IMR-90 (cell line): ENCODE results near the gene ZDHHC18. TPM values are rescaled to one million over a fixed set of nuclear protein-coding genes. Genes with fewer than 3 reads are reported as not detected.
"Not testable (repeated sequence)": the region's sequence is repeated elsewhere in the genome, so short reads cannot be mapped to it uniquely, and the experiment has no call there.

Experiments
- ATAC-seq: fragments of 200-7000 bp; cut with Tn5 transposase; 2 replicates; pipeline ENCODE4 v1.9.1; 2020; ENCODE audit warnings: low read depth, mild to moderate bottlenecking, moderate library complexity
- BruUV-seq: library from RNA; stranded (reverse); fragments of 400-500 nt; replicated peaks from 2 replicates; lab custom pipeline; 2021; lab: Mats Ljungman, UMichigan
- CTCF ChIA-PET: fragments of 300-600 bp; formaldehyde crosslinking; extraction: SDS; loops from one replicate; lab custom pipeline; 2021; ENCODE audit warnings: antibody characterized with exemption; lab: Yijun Ruan, JAX
- POLR2A ChIA-PET: fragments of 300-600 bp; sonication (Branson Sonifier 250); formaldehyde crosslinking; loops from one replicate; lab custom pipeline; 2022; ENCODE audit warnings: antibody characterized with exemption; ENCODE audit not compliant: unreplicated experiment; lab: Charles Lee
- DNase-seq: peaks from one replicate; pipeline ENCODE4 v3.0.0; 2013
- H2AFZ ChIP-seq: replicated peaks from 2 replicates; pipeline ENCODE3; 2013; ENCODE audit warnings: low read length, mild to moderate bottlenecking; ENCODE audit not compliant: poor library complexity
- H2AK5ac ChIP-seq: 2 replicates; pipeline ENCODE4 v1.6.1; 2013; ENCODE audit warnings: low read depth, low read length, inconsistent platforms
- H2AK9ac ChIP-seq: replicated peaks from 2 replicates; pipeline ENCODE3; 2013; ENCODE audit warnings: mild to moderate bottlenecking, low read depth, low read length, moderate library complexity; ENCODE audit not compliant: poor library complexity
- H2BK120ac ChIP-seq: 2 replicates; pipeline ENCODE4 v1.6.1; 2013; ENCODE audit warnings: low read depth, low read length, inconsistent platforms
- H2BK15ac ChIP-seq: 3 replicates; pipeline ENCODE4 v1.6.1; 2013; ENCODE audit warnings: low read depth, low read length, inconsistent platforms
- H2BK20ac ChIP-seq: 2 replicates; pipeline ENCODE4 v1.6.1; 2013; ENCODE audit warnings: low read depth, mild to moderate bottlenecking, inconsistent platforms, low read length, moderate library complexity
- H2BK5ac ChIP-seq: 2 replicates; pipeline ENCODE4 v1.6.1; 2013; ENCODE audit warnings: mild to moderate bottlenecking, low read depth, low read length, inconsistent platforms; ENCODE audit not compliant: poor library complexity, severe bottlenecking
- H3K14ac ChIP-seq: replicated peaks from 2 replicates; pipeline ENCODE4 v1.6.1; 2013; ENCODE audit warnings: low read depth, low read length, inconsistent platforms
- H3K18ac ChIP-seq: 2 replicates; pipeline ENCODE4 v1.6.1; 2013; ENCODE audit warnings: low read depth, low read length, control low read depth
- H3K23ac ChIP-seq: 2 replicates; pipeline ENCODE4 v1.6.1; 2013; ENCODE audit warnings: low read depth, low read length, inconsistent platforms
- H3K27ac ChIP-seq: 2 replicates; pipeline ENCODE4 v1.5.1; 2013; ENCODE audit warnings: mild to moderate bottlenecking, control low read depth, low read length; ENCODE audit not compliant: insufficient read depth
- H3K27me3 ChIP-seq: 2 replicates; pipeline ENCODE4 v1.6.1; 2013; ENCODE audit warnings: low read length; ENCODE audit not compliant: control insufficient read depth, insufficient read depth
- H3K36me3 ChIP-seq: 2 replicates; pipeline ENCODE4 v1.6.1; 2013; ENCODE audit warnings: low read length, mixed read lengths; ENCODE audit not compliant: control insufficient read depth, insufficient read depth
- H3K4ac ChIP-seq: 2 replicates; pipeline ENCODE4 v1.6.1; 2013; ENCODE audit warnings: low read depth, low read length, inconsistent platforms
- H3K4me1 ChIP-seq: 2 replicates; pipeline ENCODE4 v1.6.1; 2013; ENCODE audit warnings: low read length, mixed read lengths; ENCODE audit not compliant: control insufficient read depth, insufficient read depth
- H3K4me2 ChIP-seq: 2 replicates; pipeline ENCODE4 v1.6.1; 2013; ENCODE audit warnings: low read depth, mild to moderate bottlenecking, control low read depth, low read length, moderate library complexity
- H3K4me3 ChIP-seq: 2 replicates; pipeline ENCODE4 v1.5.1; 2013; ENCODE audit warnings: low read depth, mild to moderate bottlenecking, control low read depth, low read length, moderate library complexity; ENCODE audit not compliant: insufficient read depth
- H3K56ac ChIP-seq: 2 replicates; pipeline ENCODE4 v1.6.1; 2013; ENCODE audit warnings: low read length, inconsistent platforms; ENCODE audit not compliant: insufficient read depth; ENCODE audit errors: extremely low read depth
- H3K79me1 ChIP-seq, 2 experiments: 2 replicates each; pipeline ENCODE4 v1.6.1; 2013; ENCODE audit warnings: low read length in 2 of 2, inconsistent platforms in 1 of 2, low read depth in 1 of 2
- H3K9ac ChIP-seq: 2 replicates; pipeline ENCODE4 v1.6.1; 2013; ENCODE audit warnings: low read depth, low read length, control low read depth
- H3K9me1 ChIP-seq: 2 replicates; pipeline ENCODE4 v1.6.1; 2013; ENCODE audit warnings: low read length, inconsistent platforms; ENCODE audit not compliant: insufficient read depth
- H3K9me3 ChIP-seq: 2 replicates; pipeline ENCODE4 v1.6.1; 2013; ENCODE audit warnings: low read length; ENCODE audit not compliant: control insufficient read depth, insufficient read depth
- H4K20me1 ChIP-seq: 2 replicates; pipeline ENCODE4 v1.6.1; 2013; ENCODE audit warnings: low read length, inconsistent platforms; ENCODE audit not compliant: insufficient read depth
- H4K5ac ChIP-seq: 2 replicates; pipeline ENCODE4 v1.6.1; 2013; ENCODE audit warnings: mild to moderate bottlenecking, low read depth, low read length, control low read depth
- H4K8ac ChIP-seq, 2 experiments: 2 replicates each; pipeline ENCODE4 v1.6.1; 2013; ENCODE audit warnings: low read depth in 2 of 2, low read length in 2 of 2, control low read depth in 1 of 2, inconsistent platforms in 1 of 2
- H4K91ac ChIP-seq: 2 replicates; pipeline ENCODE4 v1.6.1; 2013; ENCODE audit warnings: low read depth, low read length, inconsistent platforms; ENCODE audit not compliant: insufficient read depth
- BHLHE40 ChIP-seq: fragments of 150-350 bp; IDR thresholded peaks from 2 replicates; pipeline ENCODE4 v1.6.1; 2016; ENCODE audit warnings: mild to moderate bottlenecking, low read depth, low read length
- MAFK ChIP-seq: IDR thresholded peaks from 2 replicates; pipeline ENCODE4 v1.6.1; 2012; ENCODE audit warnings: low read depth, low read length, improper control_type of control experiment
- RAD21 ChIP-seq: IDR thresholded peaks from 2 replicates; pipeline ENCODE4 v1.6.1; 2012; ENCODE audit warnings: low read length, improper control_type of control experiment
- SMC3 ChIP-seq: fragments of 150-350 bp; IDR thresholded peaks from 2 replicates; pipeline ENCODE4 v1.6.1; 2016; ENCODE audit warnings: low read depth, mild to moderate bottlenecking, antibody characterized with exemption, low read length, moderate library complexity
- WGBS, 2 experiments: methylation state at CpG; one replicate each; pipeline versions ENCODE4 v1.1.5 to v1.1.7; 2013; ENCODE audit warnings: missing lambda C conversion rate in 2 of 2; ENCODE audit not compliant: insufficient read length in 1 of 2; ENCODE audit errors: extremely low coverage in 2 of 2; 5-methylcytosine and 5-hydroxymethylcytosine counted together
- dilution Hi-C: fragments of 300-500 bp; cut with HindIII; formaldehyde crosslinking; loops from one replicate; pipeline ENCODE4 v1.14.3; 2018; ENCODE audit warnings: low sequenced_read_pairs; ENCODE audit not compliant: unreplicated experiment
- in situ Hi-C: fragments of 300-500 bp; cut with MboI; formaldehyde crosslinking; loops from 3 replicates; pipeline ENCODE4 v1.14.3; 2019; ENCODE audit warnings: low sequenced_read_pairs, inconsistent platforms, mixed read lengths
- intact Hi-C: fragments of 100-400 bp; cut with micrococcal nuclease; formaldehyde crosslinking; loops from 2 replicates; pipeline ENCODE4 v1.10.0; 2022
- polyA plus RNA-seq, 3 experiments: library from polyadenylated mRNA; depleted of rRNA; stranded (reverse); fragments of >200 nt; gene quantifications; 2 replicates each; pipeline ENCODE4 v1.2.3, GENCODE V29; 2012; ENCODE audit warnings: low replicate concordance in 1 of 3
- total RNA-seq: library from RNA; depleted of rRNA; stranded (reverse); fragments of >200 nt; gene quantifications from 2 replicates; pipeline ENCODE4 v1.2.3, GENCODE V29; 2012
- TF ChIP-seq, protein P1 (sequence below): conservative IDR thresholded peaks from 2 replicates; pipeline ENCODE4 v1.5.1; 2012; ENCODE audit warnings: mild to moderate bottlenecking, low read depth, low read length, improper control_type of control experiment

ZDHHC18 gene
- total and polyA plus RNA-seq, 2 of the 4 experiments (the other 2 are of a cell fraction) = 12.5 to 37.0 TPM

DNA sequence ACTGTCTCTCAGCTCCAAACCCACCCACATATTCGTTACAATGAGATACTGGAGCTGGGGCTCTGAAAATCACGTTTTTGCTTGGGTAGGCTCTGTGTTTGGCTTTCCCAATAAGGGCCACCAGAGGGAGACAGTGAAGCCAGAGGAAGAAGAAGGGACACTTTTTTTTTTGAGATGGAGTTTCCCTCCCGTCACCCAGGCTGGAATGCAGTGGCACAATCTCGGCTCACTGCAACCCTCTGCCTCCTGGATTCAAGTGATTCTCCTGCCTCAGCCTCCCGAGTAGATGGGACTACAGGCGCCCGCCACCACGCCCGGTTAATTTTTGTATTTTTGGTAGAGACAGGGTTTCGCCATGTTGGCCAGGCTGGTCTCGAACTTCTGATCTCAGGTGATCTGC lies 16.4 kb upstream of the ZDHHC18 start:
- H3K4me1 ChIP-seq, H3K79me1 ChIP-seq, POLR2A ChIA-PET, H3K36me3 ChIP-seq, BruUV-seq, H3K27me3 ChIP-seq, H3K9ac ChIP-seq, H2AK5ac ChIP-seq, H3K23ac ChIP-seq, H4K20me1 ChIP-seq, H2AK9ac ChIP-seq, H3K9me3 ChIP-seq, H3K27ac ChIP-seq, in situ Hi-C loops, H3K14ac ChIP-seq, H4K8ac ChIP-seq, H3K9me1 ChIP-seq, H2BK20ac ChIP-seq, dilution Hi-C loops, H3K18ac ChIP-seq, H2AFZ ChIP-seq, H3K4ac ChIP-seq, H3K4me3 ChIP-seq, H4K91ac ChIP-seq, H2BK5ac ChIP-seq, H3K4me2 ChIP-seq, intact Hi-C loops, H2BK120ac ChIP-seq, H2BK15ac ChIP-seq, H3K56ac ChIP-seq, H4K5ac ChIP-seq: not testable (repeated sequence)
- peak; percentile 77 for ATAC-seq
- no CpG with 5 or more reads among the region's 11 CpGs for WGBS, 2 experiments
- CTCF ChIA-PET = interaction anchor here (0.6 to 1.4 kb wide), 10 partner anchors 11 to 410 kb away, joined by 3 to 8 read pairs (median 4); no protein-coding TSS in a partner anchor
- DNase-seq = peak; percentile 53
- TF ChIP-seq RAD21 (peak; percentile 55), SMC3 (peak; percentile 64), MAFK (0 out of 2 replicates have a peak, but pooled peaks have one; percentile 17), BHLHE40 (0 out of 2 replicates have a peak, but pooled peaks have one; percentile 20)
- TF ChIP-seq, protein P1, sequence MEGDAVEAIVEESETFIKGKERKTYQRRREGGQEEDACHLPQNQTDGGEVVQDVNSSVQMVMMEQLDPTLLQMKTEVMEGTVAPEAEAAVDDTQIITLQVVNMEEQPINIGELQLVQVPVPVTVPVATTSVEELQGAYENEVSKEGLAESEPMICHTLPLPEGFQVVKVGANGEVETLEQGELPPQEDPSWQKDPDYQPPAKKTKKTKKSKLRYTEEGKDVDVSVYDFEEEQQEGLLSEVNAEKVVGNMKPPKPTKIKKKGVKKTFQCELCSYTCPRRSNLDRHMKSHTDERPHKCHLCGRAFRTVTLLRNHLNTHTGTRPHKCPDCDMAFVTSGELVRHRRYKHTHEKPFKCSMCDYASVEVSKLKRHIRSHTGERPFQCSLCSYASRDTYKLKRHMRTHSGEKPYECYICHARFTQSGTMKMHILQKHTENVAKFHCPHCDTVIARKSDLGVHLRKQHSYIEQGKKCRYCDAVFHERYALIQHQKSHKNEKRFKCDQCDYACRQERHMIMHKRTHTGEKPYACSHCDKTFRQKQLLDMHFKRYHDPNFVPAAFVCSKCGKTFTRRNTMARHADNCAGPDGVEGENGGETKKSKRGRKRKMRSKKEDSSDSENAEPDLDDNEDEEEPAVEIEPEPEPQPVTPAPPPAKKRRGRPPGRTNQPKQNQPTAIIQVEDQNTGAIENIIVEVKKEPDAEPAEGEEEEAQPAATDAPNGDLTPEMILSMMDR = peak; percentile 74
